DMS53 treated with DMSO at 0.1 percent for 48 hours (cell line): Measurements from ENCODE around the gene TMEM98.
"Not testable (repeated sequence)": the region's sequence is repeated elsewhere in the genome, so short reads cannot be mapped to it uniquely, and the experiment has no call there.

Experiments
- DNase-seq: peaks from one replicate; lab custom pipeline; 2025; ENCODE audit not compliant: unreplicated experiment; lab: John Stamatoyannopoulos, UW

TMEM98 gene

DNA sequence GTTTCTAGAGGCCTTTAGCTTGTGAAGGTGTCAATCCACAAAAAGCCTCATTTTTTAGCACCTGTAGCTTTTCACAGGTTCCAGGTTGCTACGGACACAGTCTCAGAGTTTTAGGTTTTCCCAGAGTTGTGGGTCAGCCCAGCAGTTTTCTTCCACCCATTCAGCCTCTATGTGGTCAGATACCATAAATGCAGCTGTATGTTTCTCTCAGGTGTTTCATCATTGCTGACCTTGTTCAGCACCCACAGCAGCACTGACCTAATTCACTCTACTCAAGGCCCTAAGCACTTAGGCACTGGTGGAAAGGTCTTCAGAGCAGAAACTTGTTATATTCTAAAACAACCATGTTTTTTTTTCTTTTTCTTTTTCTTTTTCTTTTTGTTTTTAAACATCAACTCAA lies 48.7 kb downstream of the TMEM98 start:
- no peak for DNase-seq

- no peak for DNase-seq
These were observed 52.3 kb downstream of the TMEM98 start for GRCh38 chr17:32980230-32980629.

- not testable (repeated sequence) for DNase-seq
These were observed 53.7 kb downstream of the TMEM98 start for GRCh38 chr17:32981611-32982010.

DNA sequence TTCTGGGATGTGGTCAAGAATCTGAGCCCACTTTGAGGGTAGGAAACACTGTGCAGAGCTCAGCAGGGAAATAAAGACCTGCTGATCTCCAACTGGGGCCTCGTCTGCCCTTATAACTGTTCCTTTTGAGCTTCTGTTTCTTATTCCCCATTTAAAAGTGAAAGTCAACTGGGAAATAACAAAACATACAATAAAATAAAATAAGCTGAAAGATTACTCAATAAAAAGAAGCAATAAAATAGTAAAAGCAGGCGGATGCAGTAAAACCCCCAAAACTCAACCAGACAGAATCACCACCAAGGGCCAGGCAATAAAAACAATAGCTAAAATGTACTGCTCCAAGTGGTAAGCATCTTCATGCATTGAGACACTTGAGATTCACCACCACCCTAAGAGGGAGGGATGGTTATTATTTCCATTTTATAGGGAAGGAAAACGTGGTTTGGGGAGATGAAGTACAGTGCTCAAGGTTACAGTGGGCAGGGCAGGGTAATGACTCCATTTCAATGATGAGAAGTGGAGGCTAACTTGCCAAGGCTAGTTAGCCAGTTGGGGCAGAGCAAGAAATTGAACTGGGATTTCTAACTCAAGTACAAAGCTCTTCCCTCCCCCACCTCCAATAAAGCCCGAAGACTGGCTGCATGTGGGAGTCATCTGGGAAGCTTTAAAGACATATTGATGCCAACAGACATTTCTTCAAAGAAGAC lies 57.2 kb downstream of the TMEM98 start:
- no peak for DNase-seq

GRCh38 chr17:32987453-32987805 lies 59.5 kb downstream of the TMEM98 start:
- not testable (repeated sequence) for DNase-seq

DNA sequence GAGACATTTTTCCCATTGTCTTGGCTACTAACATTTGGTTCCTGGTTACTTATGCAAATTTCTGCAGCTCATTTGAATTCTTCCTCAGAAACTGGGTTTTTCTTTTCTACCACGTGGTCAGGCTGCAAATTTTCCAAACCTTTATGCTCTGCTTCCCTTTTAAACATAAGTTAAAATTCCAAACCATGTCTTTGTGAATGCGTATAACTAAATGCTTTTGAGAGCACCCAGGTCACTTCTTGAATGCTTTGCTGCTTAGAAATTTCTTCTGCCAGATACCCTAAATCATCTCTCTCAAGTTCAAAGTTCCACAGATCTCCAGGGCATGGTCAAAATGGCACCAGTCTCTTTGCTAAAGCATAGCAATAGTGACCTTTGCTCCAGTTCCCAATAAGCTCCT lies 59.9 kb downstream of the TMEM98 start:
- not testable (repeated sequence) for DNase-seq

GRCh38 chr17:32988481-32989101 lies 60.6 kb downstream of the TMEM98 start:
- no peak for DNase-seq

- no peak for DNase-seq
These were observed 64.5 kb downstream of the TMEM98 start for GRCh38 chr17:32992321-32993033.

DNA sequence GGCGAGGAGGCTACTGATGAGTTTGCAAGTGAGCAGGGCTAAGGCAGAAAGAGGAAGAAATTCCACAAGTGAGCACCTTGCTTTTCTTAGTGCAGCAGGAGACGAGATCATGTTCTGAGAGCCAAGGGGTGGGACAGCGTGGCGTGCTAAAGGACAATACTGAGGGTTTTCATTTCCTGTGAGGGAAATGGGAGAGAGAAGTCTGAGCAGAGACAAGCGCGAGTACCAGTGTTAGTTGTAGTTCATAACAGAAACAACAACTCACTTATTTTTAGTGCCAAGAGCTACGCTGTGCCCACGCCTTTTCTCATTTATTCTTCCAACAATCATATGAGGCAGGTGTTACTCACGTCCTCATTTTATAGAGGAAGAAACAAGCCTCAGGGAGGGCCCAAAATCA lies 66.0 kb downstream of the TMEM98 start:
- no peak for DNase-seq
